SU-DHL-6 (cell line): ENCODE data around the gene NDUFA5.

Experiments used
- H2AFZ ChIP-seq: fragments of 200-600 bp; sonication (generic); 2 replicates; pipeline ENCODE4 v1.6.1; 2014; ENCODE audit warnings: low read depth, mild to moderate bottlenecking, moderate library complexity, mixed read lengths, antibody characterized with exemption, low read length; ENCODE audit not compliant: severe bottlenecking
- H3F3A ChIP-seq: fragments of 200-600 bp; shearing (Covaris generic); 2 replicates; pipeline ENCODE4 v1.6.0; 2016; ENCODE audit warnings: antibody characterized with exemption, mild to moderate bottlenecking; ENCODE audit not compliant: insufficient read depth
- H3K27ac ChIP-seq: fragments of 200-600 bp; sonication (generic); 2 replicates; pipeline ENCODE4 v1.5.1; 2016; ENCODE audit warnings: low read depth, mild to moderate bottlenecking, low read length, moderate library complexity, mixed read lengths
- H3K27me3 ChIP-seq: fragments of 200-600 bp; sonication (generic), shearing (Covaris generic); 2 replicates; pipeline ENCODE4 v1.6.0; 2014; ENCODE audit warnings: mild to moderate bottlenecking, low read length
- H3K36me3 ChIP-seq: fragments of 200-600 bp; sonication (generic); 2 replicates; pipeline ENCODE4 v1.6.1; 2014; ENCODE audit warnings: mild to moderate bottlenecking, low read length, mixed read lengths
- H3K4me2 ChIP-seq: fragments of 300-600, 200-600 bp; shearing (Covaris generic), sonication (generic); 2 replicates; pipeline ENCODE4 v1.6.0; 2014; ENCODE audit warnings: low read length, low read depth, mild to moderate bottlenecking; ENCODE audit not compliant: poor library complexity, severe bottlenecking
- H3K4me3 ChIP-seq: fragments of 200-600 bp; sonication (generic); 2 replicates; pipeline ENCODE4 v1.5.1; 2014; ENCODE audit warnings: antibody characterized with exemption, low read length, mild to moderate bottlenecking, mixed read lengths; ENCODE audit not compliant: insufficient read depth, poor library complexity, severe bottlenecking
- H3K79me2 ChIP-seq: fragments of 200-600 bp; sonication (generic); 2 replicates; pipeline ENCODE4 v1.6.1; 2014; ENCODE audit warnings: mild to moderate bottlenecking, low read length, moderate library complexity; ENCODE audit not compliant: insufficient read depth
- H3K9ac ChIP-seq: fragments of 200-600 bp; sonication (generic); 2 replicates; pipeline ENCODE4 v1.7.0; 2014; ENCODE audit warnings: mild to moderate bottlenecking, low read length
- H3K9me2 ChIP-seq: fragments of 200-600 bp; sonication (generic); replicated peaks from 2 replicates; pipeline ENCODE4 v1.6.1; 2014; ENCODE audit warnings: low read length; ENCODE audit not compliant: insufficient read depth
- H3K9me3 ChIP-seq: fragments of 200-600 bp; sonication (generic); 2 replicates; pipeline ENCODE4 v1.6.1; 2014; ENCODE audit warnings: low read length, mixed read lengths; ENCODE audit not compliant: insufficient read depth
- H4K20me1 ChIP-seq: fragments of 200-600 bp; sonication (generic); 2 replicates; pipeline ENCODE4 v1.6.1; 2014; ENCODE audit warnings: low read depth, mild to moderate bottlenecking, antibody characterized with exemption, low read length, moderate library complexity, mixed read lengths
- CTCF ChIP-seq: fragments of 200-600 bp; sonication (generic); IDR thresholded peaks from one replicate; pipeline ENCODE4 v1.5.1; 2017; ENCODE audit warnings: antibody characterized with exemption, mild to moderate bottlenecking, low read length, moderate library complexity; ENCODE audit not compliant: insufficient read depth, poor library complexity, severe bottlenecking
- EZH2phosphoT487 ChIP-seq: fragments of 200-600 bp; sonication (generic), shearing (Covaris generic); conservative IDR thresholded peaks from 2 replicates; pipeline ENCODE4 v1.6.1; 2018; ENCODE audit warnings: mild to moderate bottlenecking, antibody characterized with exemption, low read length, moderate library complexity, mixed read lengths

Gene NDUFA5

GRCh38 chr7:123505221-123505620 lies 52.4 kb downstream of the NDUFA5 start:
- H3F3A ChIP-seq = no peaks in the 10 kb centered on the region
- H3K27me3 ChIP-seq = no peaks in the 10 kb centered on the region
- no peaks in the 10 kb centered on the region for H4K20me1 ChIP-seq
- H3K9me3 ChIP-seq = no peaks in the 10 kb centered on the region
- H3K9ac ChIP-seq = no peak overlapping the region
- no peaks in the 10 kb centered on the region for H3K9me2 ChIP-seq
- no peaks in the 10 kb centered on the region for H3K36me3 ChIP-seq
- no peak for TF ChIP-seq EZH2phosphoT487
- no peak for TF ChIP-seq CTCF
- H3K4me2 ChIP-seq = no peak overlapping the region
- H2AFZ ChIP-seq = no peak overlapping the region
- no peaks in the 10 kb centered on the region for H3K79me2 ChIP-seq
- no peak overlapping the region for H3K4me3 ChIP-seq
- H3K27ac ChIP-seq = no peak overlapping the region

GRCh38 chr7:123502201-123502600 lies 55.4 kb downstream of the NDUFA5 start:
- Histone ChIP-seq H3K9me3 (no peaks in the 10 kb centered on the region), H3K4me3 (no peak overlapping the region), H3K36me3 (no peaks in the 10 kb centered on the region), H3K27ac (no peak overlapping the region), H3K4me2 (no peak overlapping the region), H3K9me2 (no peaks in the 10 kb centered on the region), H3K9ac (no peak overlapping the region), H4K20me1 (no peaks in the 10 kb centered on the region), H3F3A (no peaks in the 10 kb centered on the region), H3K27me3 (no peaks in the 10 kb centered on the region), H3K79me2 (no peaks in the 10 kb centered on the region), H2AFZ (no peak overlapping the region)
- TF ChIP-seq CTCF (no peak), EZH2phosphoT487 (no peak)

GRCh38 chr7:123500878-123501489 lies 56.6 kb downstream of the NDUFA5 start:
- Histone ChIP-seq H3K79me2 (no peaks in the 10 kb centered on the region), H3K27me3 (no peaks in the 10 kb centered on the region), H3K9me2 (no peaks in the 10 kb centered on the region), H3K27ac (no peak overlapping the region), H3K36me3 (no peaks in the 10 kb centered on the region), H3F3A (no peaks in the 10 kb centered on the region), H3K4me3 (no peak overlapping the region), H3K9ac (no peak overlapping the region), H3K4me2 (no peak overlapping the region), H2AFZ (no peak overlapping the region), H3K9me3 (no peaks in the 10 kb centered on the region), H4K20me1 (no peaks in the 10 kb centered on the region)
- TF ChIP-seq EZH2phosphoT487 (no peak), CTCF (no peak)
